GM19438 (cell line): ENCODE measurements around the gene MARCHF10.
"Not testable (repeated sequence)": the region's sequence is repeated elsewhere in the genome, so short reads cannot be mapped to it uniquely, and the experiment has no call there.

Source experiments
- ATAC-seq: cut with Tn5 transposase; IDR thresholded peaks from one replicate; pipeline ENCODE4 v1.9.1; 2021; ENCODE audit warnings: low read depth; ENCODE audit not compliant: unreplicated experiment

The MARCHF10 gene

GRCh38 chr17:62703776-62704380 lies 104.2 kb downstream of the MARCHF10 start:
- ATAC-seq, result peak; percentile 87

DNA sequence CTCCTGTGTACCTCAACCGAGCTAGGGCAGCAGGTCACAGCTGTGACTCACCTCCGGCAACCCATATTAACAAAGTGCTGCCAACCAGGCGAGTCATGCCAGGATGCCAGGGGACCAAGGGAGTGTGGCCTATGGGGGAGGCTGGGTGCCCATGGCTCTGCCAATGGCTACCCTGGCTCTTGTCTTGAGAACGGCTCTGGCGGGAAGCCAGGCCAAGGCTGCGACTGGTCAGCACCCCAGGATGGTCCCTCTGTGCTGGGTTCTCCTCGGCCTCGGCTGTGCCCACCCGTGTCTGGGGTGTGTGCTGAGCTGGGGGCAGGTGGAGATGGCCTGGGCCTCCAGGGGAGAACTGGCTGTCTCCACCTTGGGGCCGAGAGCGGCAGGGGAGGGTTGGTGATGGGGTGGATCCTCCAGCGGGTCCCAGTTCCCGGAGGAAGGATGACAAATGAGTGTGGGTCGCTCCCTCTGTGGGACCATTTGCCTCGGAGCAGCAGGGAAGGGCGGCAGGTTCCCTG lies 104.8 kb downstream of the MARCHF10 start:
- ATAC-seq, result no peak

DNA sequence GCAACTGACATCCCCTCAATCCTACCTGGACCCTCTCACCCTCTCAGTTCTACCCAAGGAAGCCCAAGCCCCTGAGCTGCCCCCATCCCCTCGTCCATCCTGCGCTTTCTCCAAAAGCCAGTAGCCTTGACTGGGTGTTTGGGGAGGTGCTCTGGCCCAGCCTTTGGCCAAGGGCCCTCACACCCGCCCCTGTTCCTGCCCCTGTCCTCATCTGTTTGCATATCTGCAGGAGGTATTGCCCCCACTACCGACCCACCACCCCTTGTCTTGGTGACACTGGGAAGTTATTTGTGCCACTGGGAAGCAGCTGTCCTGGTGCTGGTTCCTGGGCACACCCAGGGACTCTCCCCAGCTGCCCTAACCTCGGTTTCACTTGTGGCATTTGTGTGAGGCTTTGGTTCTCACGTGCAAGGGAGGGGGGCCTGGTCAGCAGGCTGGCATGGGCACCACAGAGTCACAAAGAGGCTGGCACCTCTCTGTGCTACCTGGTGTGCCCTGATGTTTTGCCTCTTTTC lies 105.3 kb downstream of the MARCHF10 start:
- ATAC-seq, result no peak

DNA sequence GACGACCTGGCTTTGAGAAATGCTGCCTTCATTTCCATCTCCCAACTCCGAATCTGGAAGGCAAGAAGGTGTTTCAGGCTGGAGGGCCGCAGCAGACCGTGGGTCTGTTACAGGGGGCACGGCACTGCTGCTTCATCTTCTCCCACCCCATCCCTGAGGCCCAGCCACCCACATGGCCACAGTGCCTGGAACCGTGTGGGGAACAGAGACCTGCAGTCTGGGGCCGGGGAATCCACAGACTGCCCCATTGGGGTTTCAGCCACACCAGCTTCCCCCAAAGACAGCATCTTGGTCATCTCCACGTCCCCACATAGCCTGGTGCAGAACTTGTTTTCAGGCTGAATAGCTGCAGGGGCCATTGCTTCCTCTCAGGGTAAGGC lies 106.4 kb downstream of the MARCHF10 start:
- no peak for ATAC-seq

DNA sequence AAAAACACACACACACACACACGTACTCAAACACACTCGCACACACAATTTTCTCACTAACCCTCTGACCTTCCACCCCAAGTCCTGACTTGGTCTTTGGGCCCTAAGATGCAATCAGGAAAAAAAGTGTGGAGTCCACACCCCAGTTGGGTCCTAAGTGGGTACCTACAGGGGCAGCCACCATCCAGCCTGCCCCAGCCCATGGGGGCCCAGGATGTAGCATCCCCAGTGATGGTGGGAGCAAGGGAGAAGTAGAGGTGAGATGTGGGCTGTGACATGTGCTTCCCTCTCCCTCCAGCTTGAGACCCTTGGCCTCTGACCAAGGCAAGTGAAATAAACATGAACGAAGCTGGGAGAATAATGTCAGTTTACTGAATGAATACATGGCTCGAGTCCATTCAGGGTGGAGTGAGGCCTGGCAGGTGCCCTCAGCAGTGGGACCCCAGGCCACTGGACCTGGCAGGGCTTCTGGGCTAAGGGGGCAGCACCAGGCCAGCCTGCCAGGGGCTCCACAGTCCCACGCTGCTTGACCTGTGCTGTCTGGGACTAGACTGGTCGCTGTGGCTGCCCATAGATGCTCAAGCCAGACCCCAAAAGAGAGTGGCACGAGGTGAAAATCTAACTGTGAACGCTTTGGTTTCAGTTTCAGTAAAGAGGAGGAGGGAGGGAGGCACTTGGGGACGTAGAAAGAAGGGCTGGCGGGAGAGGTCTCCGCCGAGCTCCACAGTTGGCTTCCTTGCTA lies 107.0 kb downstream of the MARCHF10 start:
- ATAC-seq, result no peak

DNA sequence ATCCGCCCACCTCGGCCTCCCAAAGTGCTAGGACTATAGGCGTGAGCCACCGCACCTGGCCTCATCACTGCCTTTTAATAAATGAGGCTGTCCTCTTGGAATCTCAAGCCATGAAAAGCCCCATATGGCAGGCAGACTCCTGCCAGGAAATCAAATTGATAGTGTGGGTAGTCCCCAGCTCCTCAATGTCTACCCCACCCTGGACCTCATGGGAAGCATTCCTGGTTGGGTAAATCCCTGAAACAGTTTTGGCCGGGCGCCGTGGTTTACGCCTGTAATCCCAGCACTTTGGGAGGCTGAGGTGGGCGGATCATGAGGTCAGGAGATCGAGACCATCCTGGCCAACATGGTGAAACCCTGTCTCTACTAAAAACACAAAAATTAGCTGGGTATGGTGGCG lies 109.7 kb downstream of the MARCHF10 start:
- not testable (repeated sequence) for ATAC-seq

GRCh38 chr17:62696726-62697490 lies 111.2 kb downstream of the MARCHF10 start:
- no peak for ATAC-seq

DNA sequence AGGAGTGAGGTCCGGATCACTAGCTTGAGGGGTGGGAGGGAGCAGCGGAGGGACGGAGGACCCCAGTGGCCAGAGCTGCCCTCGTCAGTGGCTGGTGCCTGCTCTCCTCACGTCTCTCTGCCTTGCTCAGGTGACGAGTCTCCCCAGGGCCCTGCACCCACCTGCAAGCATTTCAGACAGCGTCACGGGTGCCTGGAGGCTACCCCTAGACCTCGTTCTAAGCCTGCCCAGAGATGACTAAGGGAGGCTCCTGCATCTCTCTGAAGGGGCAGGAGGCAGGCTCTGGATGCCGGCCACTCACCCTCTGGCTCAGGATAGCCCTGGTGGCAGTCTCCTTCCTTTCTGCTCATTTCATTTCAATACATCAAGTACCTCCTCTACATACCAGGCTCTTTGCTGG lies 111.9 kb downstream of the MARCHF10 start:
- ATAC-seq, result no peak

DNA sequence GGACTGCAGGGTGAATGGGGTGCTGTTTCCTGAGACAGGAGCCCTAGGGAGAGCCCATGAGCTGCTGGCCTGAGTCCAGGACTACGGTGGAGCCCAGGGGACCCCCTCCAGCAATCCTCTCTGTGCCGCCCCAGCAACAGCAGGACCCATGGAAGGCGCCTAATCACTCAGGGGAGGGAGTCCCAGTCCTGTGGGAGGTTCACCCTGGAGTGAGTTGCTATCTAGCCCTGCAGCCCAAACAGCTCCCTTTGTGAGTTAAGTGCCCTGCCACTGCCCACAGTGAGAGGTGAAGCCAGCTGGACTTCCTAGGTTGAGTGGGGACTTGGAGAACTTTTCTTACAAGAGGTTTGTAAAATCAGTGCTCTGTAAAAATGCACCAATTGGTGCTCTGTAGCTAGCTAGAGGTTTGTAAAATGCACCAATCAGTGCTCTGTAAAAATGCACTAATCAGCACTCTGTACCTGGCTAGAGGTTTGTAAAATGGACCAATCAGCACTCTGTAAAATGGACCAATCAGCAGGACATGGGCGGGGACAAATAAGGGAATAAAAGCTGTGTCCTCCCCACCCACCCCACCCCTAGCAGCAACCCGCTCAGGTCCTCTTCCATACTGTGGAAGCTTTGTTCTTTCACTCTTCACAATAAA lies 112.9 kb downstream of the MARCHF10 start:
- ATAC-seq, result not testable (repeated sequence)

DNA sequence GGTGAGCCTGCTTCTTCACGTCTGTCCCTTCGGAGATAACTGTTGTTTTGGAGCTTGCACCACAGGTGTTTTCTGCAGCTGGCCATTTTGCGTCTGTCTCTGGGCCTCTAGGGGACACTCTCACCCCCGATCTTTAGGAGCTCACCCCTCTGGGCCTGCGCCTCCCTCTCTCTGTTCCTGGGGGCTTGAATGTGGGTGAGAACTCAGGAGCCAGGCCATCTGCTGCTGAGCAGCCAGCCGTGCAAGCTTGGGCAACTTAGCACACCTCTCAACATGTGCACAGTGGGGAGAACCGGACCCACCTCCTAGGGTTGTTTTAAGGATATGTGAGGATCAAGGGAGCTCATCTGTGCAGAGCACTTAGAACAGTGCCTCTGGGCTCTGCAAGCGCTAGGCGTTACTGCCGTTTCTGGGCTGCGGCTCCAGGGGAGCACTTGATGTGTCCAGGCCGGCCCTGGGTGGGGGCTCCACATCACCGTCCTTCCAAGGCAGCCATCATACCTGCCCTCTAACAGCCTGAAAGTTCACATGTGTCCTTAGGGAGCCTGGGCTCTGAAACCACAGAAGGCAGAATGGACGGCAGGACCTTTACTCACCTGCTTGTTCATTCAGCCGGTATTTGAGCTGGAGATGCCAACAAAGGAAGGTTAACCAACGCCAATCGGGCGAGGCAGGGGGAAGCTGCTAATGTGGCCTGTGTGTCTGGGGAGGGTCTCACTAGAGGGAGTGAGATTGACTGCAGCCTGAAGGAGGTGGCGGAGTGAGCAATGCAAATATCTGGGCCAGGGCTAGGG lies 114.3 kb downstream of the MARCHF10 start:
- no peak for ATAC-seq

- ATAC-seq, result no peak
These were observed 115.2 kb downstream of the MARCHF10 start for GRCh38 chr17:62692721-62693431.

- ATAC-seq, result no peak
These were observed 115.9 kb downstream of the MARCHF10 start for GRCh38 chr17:62692159-62692651.

DNA sequence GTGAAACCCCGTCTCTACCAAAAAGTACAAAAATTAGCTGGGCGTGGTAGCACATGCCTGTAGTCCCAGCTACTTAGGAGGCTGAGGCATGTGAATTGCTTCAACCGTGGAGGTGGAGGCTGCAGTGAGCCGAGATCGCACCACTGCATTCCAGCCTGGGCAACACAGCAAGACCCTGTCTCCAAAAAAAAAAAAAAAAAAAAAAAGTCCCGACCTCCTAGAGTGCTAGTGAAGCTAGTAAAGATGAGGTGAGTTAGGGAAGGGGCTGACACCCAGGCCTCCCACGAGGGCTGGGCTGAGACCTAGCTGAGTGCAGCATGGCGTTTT lies 116.6 kb downstream of the MARCHF10 start:
- ATAC-seq, result not testable (repeated sequence)

DNA sequence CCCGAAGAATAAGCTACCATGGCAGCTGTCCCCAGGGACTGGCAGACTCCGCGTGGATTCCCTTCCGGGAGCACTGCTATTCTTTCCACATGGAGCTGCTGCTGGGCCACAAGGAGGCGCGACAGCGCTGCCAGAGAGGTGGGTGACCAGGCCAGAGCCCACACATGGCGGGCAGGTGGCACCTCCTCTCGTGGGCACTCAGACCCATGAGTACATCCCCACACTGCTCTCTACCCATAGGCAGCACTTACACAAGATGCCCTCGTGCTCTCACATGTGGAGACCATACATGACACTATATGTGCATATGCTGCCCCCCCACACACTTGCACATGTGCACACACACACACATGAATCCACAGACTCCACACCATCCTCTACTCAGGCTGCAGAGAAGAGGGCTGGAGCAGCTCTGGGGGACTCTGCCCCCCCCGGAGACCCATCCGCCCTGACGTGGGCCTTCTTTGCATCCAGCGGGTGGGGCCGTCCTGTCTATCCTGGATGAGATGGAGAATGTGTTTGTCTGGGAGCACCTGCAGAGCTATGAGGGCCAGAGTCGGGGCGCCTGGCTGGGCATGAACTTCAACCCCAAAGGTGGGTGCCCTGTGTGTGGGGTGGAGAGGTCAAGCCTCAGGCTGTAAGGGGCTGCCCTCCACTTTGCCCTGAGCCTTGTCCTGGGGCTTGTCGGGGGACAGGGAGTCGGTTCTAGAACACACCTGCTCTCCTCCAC lies 117.8 kb downstream of the MARCHF10 start:
- no peak for ATAC-seq

- no peak for ATAC-seq
These were observed 118.5 kb downstream of the MARCHF10 start for GRCh38 chr17:62689441-62690167.

GRCh38 chr17:62688398-62689160 lies 119.5 kb downstream of the MARCHF10 start:
- ATAC-seq, result no peak

DNA sequence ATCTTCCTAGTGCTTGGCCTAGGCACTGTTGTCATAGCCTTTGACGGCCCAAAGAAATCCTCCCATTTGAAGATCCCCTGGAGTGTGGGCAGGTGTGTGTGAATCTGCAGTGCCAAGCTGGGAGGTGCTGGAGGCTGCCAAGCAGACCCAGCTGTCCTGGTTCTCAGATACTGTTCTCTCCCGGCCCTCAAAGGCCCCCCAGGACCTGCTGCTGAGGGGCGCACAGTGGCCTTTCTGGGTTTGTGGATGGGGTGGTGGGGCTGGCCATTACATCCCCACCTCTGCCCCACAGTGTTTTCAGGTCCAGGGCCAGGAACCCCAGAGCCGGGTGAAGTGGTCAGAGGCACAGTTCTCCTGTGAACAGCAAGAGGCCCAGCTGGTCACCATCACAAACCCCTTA lies 120.1 kb downstream of the MARCHF10 start:
- ATAC-seq, result no peak
